ENCODE results near the gene ZNF117. TPM values are rescaled to one million over a fixed set of nuclear protein-coding genes. Genes with fewer than 3 reads are reported as not detected.

The ZNF117 gene
- total RNA-seq, 1 donor from 2014 or later, result 20.4 TPM

Small RNAs within 50 kb of the gene (small RNA-seq; reads per million reads assigned to genes)
- not detected for gene RNU6-1229P (ENCODE audit: low replicate concordance)

Other genes with a start within 250 kb of the ZNF117 start
- gene ZNF138, start 196.6 kb downstream of the ZNF117 start, total RNA-seq, result 17.4 TPM
- gene ZNF273, start 87.8 kb downstream of the ZNF117 start, total RNA-seq, result 7.4 TPM
- gene ERV3-1, start 15.7 kb upstream of the ZNF117 start, total RNA-seq, result 19.3 TPM

Measured in tongue (tissue), 2 donors.